ENCODE results near the gene HRH2.
A peak's percentile ranks its signal among the peaks of the same experiment; 100 is the strongest.
"Not testable (repeated sequence)": the region's sequence is repeated elsewhere in the genome, so short reads cannot be mapped to it uniquely, and the experiment has no call there.

HRH2 gene

DNA sequence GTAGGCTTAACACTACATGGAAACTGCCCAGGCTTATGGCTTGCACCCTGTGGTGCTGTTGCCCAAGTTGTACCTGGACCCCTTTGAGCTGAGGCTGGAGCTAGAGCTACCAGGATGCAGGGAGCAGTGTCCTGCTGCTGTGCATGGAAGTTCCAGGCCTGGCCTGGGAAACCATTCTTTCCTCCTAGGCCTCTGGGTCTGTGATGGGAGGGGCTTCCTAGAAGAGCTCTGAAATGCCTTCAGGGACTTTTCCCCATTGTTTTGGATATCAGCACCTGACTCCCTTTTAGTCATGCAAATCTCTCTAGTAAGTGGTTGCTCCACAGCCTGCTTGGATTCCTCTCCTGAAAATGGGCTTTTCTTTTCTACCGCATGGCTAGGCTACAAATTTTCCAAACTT is 7.9 kb upstream of the HRH2 start:
- no peak for DNase-seq

DNA sequence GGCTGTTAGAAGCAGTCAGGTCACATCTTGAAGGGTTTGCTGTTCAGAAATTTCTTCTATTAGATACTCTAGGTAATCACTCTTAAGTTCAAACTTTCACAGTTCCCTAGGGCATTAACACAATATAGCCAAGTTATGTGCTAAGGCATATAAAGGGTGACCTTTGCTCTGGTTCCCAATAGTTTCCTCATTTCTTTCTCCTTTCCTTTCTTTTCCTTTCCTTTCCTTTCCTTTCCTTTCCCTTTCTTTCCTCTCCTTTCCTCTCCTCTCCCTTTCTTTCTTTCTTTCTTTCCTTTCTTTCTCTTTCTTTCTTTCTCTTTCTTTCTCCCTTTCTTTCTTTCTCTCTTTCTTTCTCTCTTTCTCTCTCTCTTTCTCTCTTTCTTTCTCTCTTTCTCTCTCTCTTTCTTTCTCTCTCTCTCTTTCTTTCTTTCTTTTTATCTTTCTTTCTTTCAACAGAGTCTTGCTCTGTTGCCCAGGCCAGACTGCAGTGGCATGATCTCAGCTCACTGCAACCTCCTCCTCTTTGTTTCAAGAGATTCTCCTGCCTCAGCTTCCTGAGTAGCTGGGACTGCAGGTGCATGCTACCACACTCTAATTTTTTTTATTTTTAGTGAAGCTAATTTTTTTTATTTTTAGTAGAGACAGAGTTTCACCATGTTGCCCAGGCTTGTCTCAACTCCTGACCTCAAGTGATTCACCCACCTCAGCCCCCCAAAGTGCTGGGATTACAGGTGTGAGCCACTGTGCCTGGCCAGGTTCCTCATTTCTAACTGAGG is 7.3 kb upstream of the HRH2 start:
- DNase-seq, result not testable (repeated sequence)

DNA sequence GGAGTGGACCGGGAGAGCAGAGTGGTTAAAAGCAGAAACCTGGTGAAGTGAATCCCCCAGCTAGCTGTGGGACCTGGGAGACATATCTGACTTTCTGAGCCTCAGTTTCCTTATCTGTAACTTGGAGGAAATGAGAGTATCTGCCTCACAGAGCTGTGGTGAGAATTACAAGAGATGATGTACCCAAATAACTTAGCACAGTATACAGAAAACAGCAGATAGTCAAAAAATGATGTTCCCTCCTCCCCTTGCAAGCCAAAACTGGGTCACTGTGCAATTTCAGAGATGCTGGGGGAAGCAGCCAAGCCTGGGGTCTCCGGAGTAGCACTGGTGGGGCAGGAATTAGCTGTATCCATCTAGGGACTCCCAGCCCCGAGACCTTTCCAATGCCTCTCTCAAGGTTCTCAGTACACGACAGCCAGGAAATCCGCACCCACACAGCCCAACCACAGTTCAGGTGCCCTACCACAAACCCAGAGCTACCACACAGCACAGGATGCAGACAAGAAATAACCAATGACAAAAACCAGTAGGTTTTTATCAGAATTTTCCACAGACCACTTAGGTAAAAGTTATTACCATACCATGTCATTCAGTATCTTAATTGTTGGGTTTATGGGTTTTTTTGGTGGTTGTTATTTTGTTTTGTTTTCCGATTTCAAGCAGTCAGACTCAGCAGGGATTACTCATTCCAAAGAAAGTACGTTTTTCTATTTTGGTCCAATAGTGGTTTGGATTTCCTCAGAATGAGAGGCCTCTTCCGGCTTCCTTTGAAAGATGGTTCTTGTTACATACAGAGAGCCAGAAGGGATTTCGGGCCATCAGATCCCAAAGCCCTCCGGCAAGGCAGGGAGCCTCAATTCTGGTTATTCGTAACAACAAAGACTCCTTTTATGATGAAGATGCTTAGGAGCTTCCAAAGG is 4.9 kb upstream of the HRH2 start:
- DNase-seq, result no peak

DNA sequence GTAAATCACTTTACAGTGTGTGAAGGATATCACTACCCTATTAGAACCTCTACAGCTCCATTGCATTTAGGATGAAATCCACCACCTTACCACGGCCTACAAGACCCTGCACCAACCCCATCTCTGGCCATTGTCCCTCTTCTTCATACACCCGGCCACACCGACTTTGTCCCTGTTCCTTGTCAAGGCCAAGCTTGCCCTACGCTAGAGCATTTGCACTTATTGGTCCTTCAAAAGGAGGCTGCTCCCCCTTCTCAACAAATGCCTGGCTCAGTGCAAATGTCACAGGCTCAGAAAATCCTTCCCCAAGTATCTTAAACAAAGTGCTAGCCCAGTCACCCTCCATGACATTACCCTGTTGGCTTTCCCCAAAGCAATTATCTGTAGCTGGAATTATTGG is 4.1 kb upstream of the HRH2 start:
- no peak for DNase-seq

DNA sequence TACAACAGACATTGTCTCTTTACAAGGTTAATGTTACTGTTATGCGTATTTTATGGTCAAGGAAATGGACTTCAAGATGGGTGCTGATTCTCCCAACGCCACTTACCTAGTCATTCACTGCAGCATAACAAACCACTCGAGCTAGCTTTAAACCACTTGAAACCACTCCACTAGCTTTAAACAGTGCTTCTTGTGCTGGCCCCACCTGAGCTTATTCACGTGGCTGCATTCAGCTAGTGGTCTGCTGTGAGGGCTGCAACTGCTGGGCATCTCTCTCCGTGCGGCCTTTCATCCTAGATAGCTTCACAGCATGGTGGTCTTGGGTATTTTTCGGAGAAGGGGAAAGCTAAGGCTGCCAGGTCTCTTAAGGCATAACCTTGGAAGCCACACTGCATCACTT is 3.5 kb upstream of the HRH2 start:
- peak; percentile 81 for DNase-seq

DNA sequence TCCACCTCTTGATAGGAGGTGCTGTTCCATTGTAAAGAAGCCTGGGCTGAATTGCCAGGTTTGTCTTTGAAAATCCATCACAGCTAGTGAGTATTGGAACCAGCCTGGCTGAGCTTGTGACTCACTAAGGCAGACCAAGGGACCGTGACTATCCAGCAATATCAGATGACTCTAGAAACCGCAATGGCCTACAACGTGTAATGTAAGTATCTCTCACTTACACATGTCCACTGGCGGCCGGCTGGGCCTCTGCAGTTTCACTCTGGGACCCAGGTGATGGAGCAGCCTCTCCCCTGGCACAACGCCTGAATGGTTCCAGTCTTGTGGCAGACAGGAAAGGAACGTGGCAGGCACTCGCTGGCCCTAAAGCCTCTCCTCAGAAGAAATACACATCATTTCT is 3.1 kb upstream of the HRH2 start:
- DNase-seq, result peak; percentile 30

DNA sequence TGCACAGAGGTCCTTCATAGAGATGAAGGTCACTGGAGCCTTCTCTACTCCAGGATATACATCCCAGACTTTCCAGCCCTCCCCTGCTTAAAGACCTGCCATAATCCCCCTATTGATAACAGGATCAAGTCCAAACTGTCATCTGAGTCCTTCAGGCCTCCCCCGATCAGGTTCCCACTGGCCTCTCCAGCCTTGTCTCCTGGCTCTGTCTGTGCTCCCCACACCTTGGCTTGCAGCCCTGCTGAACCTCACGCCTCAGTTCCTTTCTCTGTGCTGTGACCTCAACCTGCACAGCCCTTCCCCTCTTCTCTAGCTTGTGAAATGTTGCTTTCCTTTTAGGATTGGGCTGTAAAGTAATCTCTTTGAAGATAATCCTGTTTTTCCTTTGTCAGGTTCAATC is 2.5 kb upstream of the HRH2 start:
- DNase-seq, result no peak

DNA sequence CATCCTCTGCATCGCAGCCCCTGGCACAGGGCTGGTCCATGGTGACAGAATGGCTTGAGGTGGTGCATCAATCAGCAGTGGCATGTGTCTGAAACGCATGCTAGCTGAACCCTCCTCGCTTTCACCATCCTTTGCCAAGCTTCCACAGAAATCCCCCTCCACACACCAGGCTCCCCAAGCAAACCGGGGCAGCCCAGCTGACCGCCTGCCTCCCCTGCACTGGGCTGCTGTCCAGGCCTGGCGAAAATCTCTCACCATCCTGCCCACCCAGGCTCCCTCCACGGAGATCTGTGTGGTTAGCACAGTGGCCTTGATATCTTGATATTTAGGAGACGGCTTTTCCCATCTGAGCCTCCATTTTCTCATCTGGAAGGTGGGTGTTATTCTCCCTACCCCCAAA is 905 bp upstream of the HRH2 start:
- DNase-seq, result no peak

DNA sequence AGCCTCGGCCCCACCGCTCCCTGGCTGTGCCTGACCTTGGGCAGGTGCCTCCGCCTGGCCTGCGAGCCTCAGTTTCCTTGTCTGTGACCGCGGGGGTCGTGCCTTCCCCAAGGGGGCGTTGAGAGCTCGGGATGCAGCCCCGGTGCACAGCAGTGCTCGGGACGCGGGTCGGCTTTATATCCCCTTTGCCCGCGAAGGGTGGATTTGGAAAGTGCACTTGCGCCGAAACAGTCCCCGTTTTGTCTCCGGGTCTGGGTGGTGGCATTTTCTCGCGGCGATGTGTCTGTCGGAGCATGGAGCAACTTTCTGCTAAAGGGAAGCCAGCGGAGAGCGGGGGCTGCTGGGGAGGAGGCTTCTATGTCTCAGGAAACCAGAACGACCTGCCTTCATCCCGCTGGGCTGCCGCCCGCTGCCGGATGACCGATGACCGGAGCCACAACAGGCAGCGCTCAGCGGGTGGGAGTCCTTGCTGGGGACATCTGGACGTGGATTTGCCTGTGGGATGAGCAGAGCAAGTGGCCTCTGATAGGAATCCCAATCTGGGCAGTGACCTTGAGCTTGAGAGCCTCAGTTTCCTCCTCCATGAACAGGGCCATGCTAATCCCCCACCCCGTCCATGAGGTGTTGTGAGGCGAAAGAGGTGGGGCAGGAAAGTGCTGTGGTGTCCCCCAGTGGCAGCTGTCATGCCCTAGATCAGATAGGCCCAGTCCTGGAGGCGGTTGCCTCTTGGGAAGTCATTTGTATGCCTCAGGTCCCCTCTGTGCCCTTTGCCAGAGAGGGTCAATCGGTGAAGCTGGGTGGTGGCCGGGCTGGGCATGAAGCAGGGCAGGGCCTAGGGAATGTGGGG is 651 bp downstream of the HRH2 start:
- DNase-seq, result no peak

DNA sequence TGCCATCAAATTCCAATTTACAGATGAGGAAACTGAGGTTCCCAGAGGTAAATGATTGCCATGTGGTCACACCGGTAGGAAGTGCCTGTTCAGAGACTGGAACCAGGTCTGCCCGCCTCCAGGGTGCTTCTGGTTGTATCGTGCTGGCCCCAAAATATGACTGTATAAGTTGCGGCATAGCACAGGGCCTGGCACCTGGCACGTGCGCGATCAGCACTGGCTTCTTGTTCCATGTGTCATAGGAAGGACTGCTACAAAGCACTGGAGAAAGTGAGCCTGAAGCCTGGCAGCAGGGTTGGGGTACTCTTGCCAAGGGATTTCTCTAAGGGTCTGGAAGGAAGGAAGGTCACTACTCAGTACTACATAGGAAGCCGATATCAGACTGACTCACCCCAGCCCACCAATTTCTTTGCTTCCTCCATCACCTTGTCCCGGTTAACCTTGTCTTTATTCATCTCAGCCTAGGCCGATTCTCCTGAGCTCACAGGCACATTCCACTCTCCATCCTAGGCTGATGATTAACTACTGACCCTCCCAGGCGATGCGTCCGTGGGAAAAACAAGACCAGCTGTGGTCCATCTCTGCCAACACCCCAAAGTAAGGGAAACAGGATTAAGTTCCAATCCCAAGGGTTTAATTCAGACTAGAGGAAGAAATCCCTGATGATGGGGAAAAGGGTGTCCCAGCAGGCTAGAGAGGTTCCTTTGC is 1.8 kb downstream of the HRH2 start:
- DNase-seq, result no peak

DNA sequence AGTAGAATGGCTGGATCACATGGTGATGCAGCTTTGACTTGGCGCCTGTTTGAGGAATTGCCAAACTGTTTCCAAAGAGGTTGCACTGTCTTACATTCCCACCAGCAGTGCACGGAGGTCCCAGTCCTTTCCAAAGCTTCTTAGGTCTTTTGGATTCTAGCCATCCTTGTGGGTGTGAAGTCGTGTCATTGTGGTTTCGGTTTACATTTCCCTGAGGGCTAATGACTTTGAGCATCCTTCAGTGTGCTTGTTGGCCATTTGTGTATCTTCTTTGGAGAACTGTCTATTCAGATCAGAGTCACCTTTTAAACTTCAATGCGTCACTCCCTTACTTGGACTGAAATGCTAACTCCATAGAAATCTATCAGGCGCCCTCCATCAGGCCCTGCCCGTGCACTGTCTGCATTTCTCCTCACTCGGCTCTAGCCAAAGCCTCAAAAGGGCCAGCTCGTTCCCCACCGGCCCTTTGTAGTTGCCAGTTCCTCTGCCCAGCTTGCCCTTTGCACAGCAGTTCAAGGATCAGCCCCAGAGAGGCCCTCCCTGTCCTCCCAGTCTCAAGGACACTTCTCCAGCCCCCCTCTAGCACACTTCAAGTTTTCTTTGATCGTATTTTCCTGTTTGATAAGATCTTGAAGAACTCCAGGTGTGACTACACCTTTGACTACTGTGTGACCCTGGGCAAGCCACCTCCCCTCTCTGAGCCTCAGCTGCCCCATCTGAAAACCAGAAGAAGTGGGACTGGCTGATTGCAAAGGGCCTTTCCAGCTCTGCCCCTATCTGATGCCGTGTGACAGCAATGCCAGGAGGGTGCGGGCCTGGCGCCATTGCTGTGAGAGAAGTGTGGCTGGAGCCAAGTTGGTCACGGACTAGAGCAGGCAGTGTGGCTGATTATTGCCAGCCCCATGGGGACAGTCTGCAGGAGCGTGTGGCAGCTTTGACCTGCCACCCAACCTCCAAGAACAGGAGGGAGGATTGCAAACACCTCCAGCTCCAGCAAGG is 5.6 kb downstream of the HRH2 start:
- no peak for DNase-seq

DNA sequence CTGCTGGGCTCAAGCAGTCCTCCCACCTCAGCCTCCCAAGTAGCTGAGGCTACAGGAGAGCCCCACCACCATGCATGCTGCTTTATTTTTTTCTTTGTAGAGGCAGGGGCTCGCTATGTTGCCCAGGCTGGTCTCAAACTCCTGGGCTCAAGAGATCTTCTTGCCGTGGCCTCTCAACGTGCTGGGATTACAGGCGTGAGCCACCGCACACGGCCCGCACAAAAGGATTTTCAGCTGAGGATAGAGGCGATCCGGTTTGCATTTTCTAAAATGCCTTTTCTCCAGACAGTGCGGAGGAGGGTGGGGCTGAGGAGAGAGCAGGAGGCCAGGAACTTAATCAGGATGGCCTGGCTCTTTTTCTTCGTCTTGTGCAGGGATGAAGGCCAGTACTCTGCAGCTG is 6.9 kb downstream of the HRH2 start:
- DNase-seq, result no peak

DNA sequence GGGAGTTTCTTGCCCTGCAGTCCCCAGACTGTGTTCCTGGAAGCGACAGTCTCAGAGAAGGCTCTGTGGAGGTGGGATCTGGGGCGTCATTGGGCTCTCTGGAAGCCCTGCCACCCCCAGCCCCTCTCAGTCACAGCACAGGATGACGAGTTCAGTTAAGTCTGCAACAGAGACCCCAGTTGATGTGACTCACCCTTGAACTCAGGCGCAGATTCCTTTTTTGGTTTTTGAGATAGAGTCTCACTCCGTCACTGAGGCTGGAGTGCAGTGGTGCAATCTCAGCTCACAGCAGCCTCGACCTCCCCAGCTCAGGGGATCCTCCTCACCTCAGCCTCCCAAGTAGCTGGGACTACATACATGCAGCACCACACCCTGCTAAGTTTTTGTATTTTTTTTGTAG is 8.3 kb downstream of the HRH2 start:
- DNase-seq, result no peak

DNA sequence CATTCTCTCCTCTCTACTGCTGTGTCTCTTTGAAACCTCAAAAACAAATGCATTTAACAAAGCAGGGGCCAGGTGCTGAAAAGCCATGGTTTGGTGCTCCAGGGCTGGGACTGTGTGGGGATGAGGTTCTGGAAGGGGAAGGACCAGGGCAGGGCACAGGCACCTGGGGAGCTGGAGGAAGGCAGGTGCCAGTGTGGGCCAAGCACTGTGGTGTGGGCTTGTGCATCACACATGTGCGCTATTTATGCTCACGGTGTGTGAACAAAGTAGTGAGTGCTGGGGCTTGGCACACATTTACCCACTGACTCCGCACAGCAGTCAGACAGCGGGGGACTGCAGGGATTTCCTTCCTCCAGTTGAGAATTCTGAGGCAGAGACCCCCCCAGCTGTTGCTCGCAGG is 10.1 kb downstream of the HRH2 start:
- DNase-seq, result no peak

DNA sequence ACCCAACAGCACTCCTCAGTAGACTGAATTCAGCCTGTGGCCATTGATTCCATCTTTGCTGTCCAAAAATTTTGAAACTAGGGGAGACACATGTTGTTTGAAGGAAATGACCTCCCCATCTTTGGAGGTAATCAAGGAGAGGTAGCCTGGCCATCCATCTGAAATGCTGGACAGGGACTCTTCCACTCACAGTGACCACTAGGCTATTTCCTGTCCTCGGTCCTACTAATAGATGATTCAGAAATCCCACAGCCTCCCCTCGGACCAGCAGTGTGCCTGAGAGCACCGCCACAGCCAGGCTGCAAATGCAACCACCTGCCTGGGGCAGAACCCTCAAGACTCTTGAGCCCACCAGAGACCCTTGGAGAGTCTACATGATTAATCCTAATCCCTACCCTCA is 12.5 kb downstream of the HRH2 start:
- DNase-seq, result no peak

DNA sequence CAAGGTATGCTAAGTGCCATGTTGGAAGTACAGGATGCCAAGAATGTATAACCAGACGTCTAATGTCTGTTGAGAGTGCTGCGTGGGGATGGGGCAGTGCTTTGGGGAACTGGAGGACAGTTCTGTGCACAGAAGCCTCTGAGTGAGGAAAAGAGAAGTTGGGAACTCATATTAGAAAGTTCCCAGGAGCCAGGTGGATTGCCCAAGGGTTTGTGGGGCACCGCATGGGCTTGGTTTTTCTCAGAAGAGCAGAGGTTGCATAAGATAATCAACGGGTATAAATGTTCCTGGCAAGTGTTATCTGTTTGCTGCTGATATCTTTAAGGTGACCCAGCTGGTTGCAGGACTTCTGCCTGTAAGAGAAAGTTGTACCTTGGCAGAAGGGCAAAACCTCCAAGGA is 13.1 kb downstream of the HRH2 start:
- no peak for DNase-seq

DNA sequence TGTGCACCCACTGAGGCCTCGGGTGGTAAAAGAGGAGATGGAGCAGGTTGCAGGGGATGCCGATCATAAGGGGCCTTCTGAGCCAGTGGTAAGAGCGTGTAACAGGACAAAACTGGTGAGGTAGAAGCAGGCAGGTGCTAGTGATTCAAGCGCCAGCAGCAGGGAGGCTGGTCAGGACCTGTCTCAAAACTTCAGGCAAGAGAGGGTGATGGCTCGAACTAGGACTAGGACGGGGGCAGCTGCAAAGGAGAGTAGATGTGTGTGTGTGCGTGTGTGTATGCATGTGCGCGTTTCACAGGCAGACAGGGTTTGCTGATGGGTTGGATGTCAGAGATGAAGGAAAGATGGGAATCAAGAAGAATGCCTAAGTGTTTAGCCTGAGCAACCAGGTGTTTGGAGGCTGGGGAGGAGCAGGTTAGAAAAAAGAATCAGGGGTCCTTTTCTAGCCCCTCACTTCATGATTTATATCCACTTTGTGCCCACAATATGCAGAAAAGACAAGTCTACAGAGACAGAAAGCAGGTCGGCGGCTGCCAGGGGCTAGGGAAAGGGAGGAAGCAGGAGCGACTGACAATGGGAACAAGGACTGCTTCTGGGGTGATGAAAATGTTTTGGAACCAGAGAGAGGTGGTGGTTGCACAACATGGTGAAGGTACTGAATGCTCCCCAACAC is 15.2 kb downstream of the HRH2 start:
- no peak for DNase-seq

DNA sequence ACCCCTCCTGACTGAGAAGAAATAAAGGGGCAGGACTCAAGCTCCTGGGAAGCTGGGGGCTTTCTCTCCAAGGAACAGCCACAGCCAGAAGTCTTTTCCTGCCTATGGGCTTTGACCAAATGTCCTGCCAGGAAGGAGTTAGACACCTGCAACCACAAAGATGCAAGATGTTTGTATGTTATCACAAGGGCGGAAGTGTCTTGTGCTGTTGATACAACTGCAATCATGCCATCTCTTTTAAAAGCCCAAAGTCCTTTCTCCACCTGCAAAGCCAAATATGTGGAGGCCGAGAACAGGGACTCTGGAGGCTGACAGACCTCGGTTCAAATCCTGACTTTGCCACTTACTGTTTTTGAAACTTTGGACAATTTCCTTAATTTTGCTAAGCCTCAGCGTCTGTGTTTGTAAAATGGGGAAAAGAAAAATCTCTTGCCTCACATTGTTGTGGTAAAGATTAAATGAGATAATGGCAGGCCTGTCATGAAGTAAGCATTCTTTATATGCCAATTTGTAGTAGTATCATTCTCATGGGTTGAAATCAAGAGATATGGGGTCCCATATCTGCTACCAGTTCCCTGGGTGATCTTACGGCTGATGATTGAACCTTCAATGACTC is 17.0 kb downstream of the HRH2 start:
- DNase-seq, result no peak

DNA sequence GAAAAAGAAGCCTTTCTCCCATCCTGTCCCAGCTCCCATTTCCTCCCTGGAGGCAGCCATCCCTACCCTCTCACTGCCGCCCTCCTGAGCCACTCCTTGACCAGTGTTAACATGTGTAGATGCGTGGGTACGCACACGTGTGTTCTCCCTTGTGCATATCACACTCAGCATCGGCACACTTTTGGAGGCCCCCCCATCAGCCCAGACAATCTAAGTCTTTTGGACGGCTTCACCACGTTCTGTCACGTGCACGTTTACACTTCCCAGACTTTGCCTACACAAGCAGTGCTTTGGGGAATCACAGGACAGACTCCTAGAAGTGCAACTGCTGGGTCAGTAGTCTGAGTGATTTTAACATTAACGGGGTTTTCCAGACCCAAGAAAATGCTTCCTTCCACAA is 18.0 kb downstream of the HRH2 start:
- no peak for DNase-seq

DNA sequence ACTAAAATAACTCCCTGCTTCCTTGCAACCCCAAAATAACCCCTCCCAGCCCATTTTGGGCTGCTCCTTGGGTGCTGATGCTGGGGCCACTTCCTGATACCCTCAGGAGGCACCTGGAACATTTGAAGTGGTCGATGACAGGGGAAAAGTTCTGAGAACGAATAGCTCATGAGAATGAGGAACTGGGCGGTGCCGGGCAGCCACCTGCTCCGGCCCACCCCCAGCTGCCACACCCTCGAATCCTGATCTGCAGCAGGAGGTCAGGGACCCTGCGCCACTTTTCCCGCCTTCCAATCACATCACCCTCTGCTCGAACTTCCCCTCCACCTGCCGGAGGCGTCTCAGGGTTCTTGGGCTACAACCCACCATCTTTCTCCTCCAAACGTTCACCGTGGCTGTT is 19.7 kb downstream of the HRH2 start:
- DNase-seq, result no peak
